IMR-90 (cell line): ENCODE data around the gene ADM2. TPM values are rescaled to one million over a fixed set of nuclear protein-coding genes. Genes with fewer than 3 reads are reported as not detected.

ENCODE experiments used
- ATAC-seq: fragments of 200-7000 bp; cut with Tn5 transposase; 2 replicates; pipeline ENCODE4 v1.9.1; 2020; ENCODE audit warnings: low read depth, mild to moderate bottlenecking, moderate library complexity
- BruUV-seq: library from RNA; stranded (reverse); fragments of 400-500 nt; replicated peaks from 2 replicates; lab custom pipeline; 2021; lab: Mats Ljungman, UMichigan
- CTCF ChIA-PET: fragments of 300-600 bp; formaldehyde crosslinking; extraction: SDS; loops from one replicate; lab custom pipeline; 2021; ENCODE audit warnings: antibody characterized with exemption; lab: Yijun Ruan, JAX
- POLR2A ChIA-PET: fragments of 300-600 bp; sonication (Branson Sonifier 250); formaldehyde crosslinking; loops from one replicate; lab custom pipeline; 2022; ENCODE audit warnings: antibody characterized with exemption; ENCODE audit not compliant: unreplicated experiment; lab: Charles Lee
- DNase-seq: peaks from one replicate; pipeline ENCODE4 v3.0.0; 2013
- H2AFZ ChIP-seq: replicated peaks from 2 replicates; pipeline ENCODE3; 2013; ENCODE audit warnings: low read length, mild to moderate bottlenecking; ENCODE audit not compliant: poor library complexity
- H2AK5ac ChIP-seq: 2 replicates; pipeline ENCODE4 v1.6.1; 2013; ENCODE audit warnings: low read depth, low read length, inconsistent platforms
- H2AK9ac ChIP-seq: replicated peaks from 2 replicates; pipeline ENCODE3; 2013; ENCODE audit warnings: mild to moderate bottlenecking, low read depth, low read length, moderate library complexity; ENCODE audit not compliant: poor library complexity
- H2BK120ac ChIP-seq: 2 replicates; pipeline ENCODE4 v1.6.1; 2013; ENCODE audit warnings: low read depth, low read length, inconsistent platforms
- H2BK15ac ChIP-seq: 3 replicates; pipeline ENCODE4 v1.6.1; 2013; ENCODE audit warnings: low read depth, low read length, inconsistent platforms
- H2BK20ac ChIP-seq: 2 replicates; pipeline ENCODE4 v1.6.1; 2013; ENCODE audit warnings: low read depth, mild to moderate bottlenecking, inconsistent platforms, low read length, moderate library complexity
- H2BK5ac ChIP-seq: 2 replicates; pipeline ENCODE4 v1.6.1; 2013; ENCODE audit warnings: mild to moderate bottlenecking, low read depth, low read length, inconsistent platforms; ENCODE audit not compliant: poor library complexity, severe bottlenecking
- H3K14ac ChIP-seq: replicated peaks from 2 replicates; pipeline ENCODE4 v1.6.1; 2013; ENCODE audit warnings: low read depth, low read length, inconsistent platforms
- H3K18ac ChIP-seq: 2 replicates; pipeline ENCODE4 v1.6.1; 2013; ENCODE audit warnings: low read depth, low read length, control low read depth
- H3K23ac ChIP-seq: 2 replicates; pipeline ENCODE4 v1.6.1; 2013; ENCODE audit warnings: low read depth, low read length, inconsistent platforms
- H3K27ac ChIP-seq: 2 replicates; pipeline ENCODE4 v1.5.1; 2013; ENCODE audit warnings: mild to moderate bottlenecking, control low read depth, low read length; ENCODE audit not compliant: insufficient read depth
- H3K27me3 ChIP-seq: 2 replicates; pipeline ENCODE4 v1.6.1; 2013; ENCODE audit warnings: low read length; ENCODE audit not compliant: control insufficient read depth, insufficient read depth
- H3K36me3 ChIP-seq: 2 replicates; pipeline ENCODE4 v1.6.1; 2013; ENCODE audit warnings: low read length, mixed read lengths; ENCODE audit not compliant: control insufficient read depth, insufficient read depth
- H3K4ac ChIP-seq: 2 replicates; pipeline ENCODE4 v1.6.1; 2013; ENCODE audit warnings: low read depth, low read length, inconsistent platforms
- H3K4me1 ChIP-seq: 2 replicates; pipeline ENCODE4 v1.6.1; 2013; ENCODE audit warnings: low read length, mixed read lengths; ENCODE audit not compliant: control insufficient read depth, insufficient read depth
- H3K4me2 ChIP-seq: 2 replicates; pipeline ENCODE4 v1.6.1; 2013; ENCODE audit warnings: low read depth, mild to moderate bottlenecking, control low read depth, low read length, moderate library complexity
- H3K4me3 ChIP-seq: 2 replicates; pipeline ENCODE4 v1.5.1; 2013; ENCODE audit warnings: low read depth, mild to moderate bottlenecking, control low read depth, low read length, moderate library complexity; ENCODE audit not compliant: insufficient read depth
- H3K56ac ChIP-seq: 2 replicates; pipeline ENCODE4 v1.6.1; 2013; ENCODE audit warnings: low read length, inconsistent platforms; ENCODE audit not compliant: insufficient read depth; ENCODE audit errors: extremely low read depth
- H3K79me1 ChIP-seq, 2 experiments: 2 replicates each; pipeline ENCODE4 v1.6.1; 2013; ENCODE audit warnings: low read length in 2 of 2, inconsistent platforms in 1 of 2, low read depth in 1 of 2
- H3K9ac ChIP-seq: 2 replicates; pipeline ENCODE4 v1.6.1; 2013; ENCODE audit warnings: low read depth, low read length, control low read depth
- H3K9me1 ChIP-seq: 2 replicates; pipeline ENCODE4 v1.6.1; 2013; ENCODE audit warnings: low read length, inconsistent platforms; ENCODE audit not compliant: insufficient read depth
- H3K9me3 ChIP-seq: 2 replicates; pipeline ENCODE4 v1.6.1; 2013; ENCODE audit warnings: low read length; ENCODE audit not compliant: control insufficient read depth, insufficient read depth
- H4K20me1 ChIP-seq: 2 replicates; pipeline ENCODE4 v1.6.1; 2013; ENCODE audit warnings: low read length, inconsistent platforms; ENCODE audit not compliant: insufficient read depth
- H4K5ac ChIP-seq: 2 replicates; pipeline ENCODE4 v1.6.1; 2013; ENCODE audit warnings: mild to moderate bottlenecking, low read depth, low read length, control low read depth
- H4K8ac ChIP-seq, 2 experiments: 2 replicates each; pipeline ENCODE4 v1.6.1; 2013; ENCODE audit warnings: low read depth in 2 of 2, low read length in 2 of 2, control low read depth in 1 of 2, inconsistent platforms in 1 of 2
- H4K91ac ChIP-seq: 2 replicates; pipeline ENCODE4 v1.6.1; 2013; ENCODE audit warnings: low read depth, low read length, inconsistent platforms; ENCODE audit not compliant: insufficient read depth
- BHLHE40 ChIP-seq: fragments of 150-350 bp; IDR thresholded peaks from 2 replicates; pipeline ENCODE4 v1.6.1; 2016; ENCODE audit warnings: mild to moderate bottlenecking, low read depth, low read length
- CHD1 ChIP-seq: IDR thresholded peaks from 2 replicates; pipeline ENCODE4 v1.6.1; 2012; ENCODE audit warnings: low read depth, low read length, improper control_type of control experiment
- MAZ ChIP-seq: IDR thresholded peaks from 2 replicates; pipeline ENCODE4 v1.6.1; 2012; ENCODE audit warnings: low read depth, mild to moderate bottlenecking, low read length, improper control_type of control experiment, moderate library complexity, borderline replicate concordance
- RAD21 ChIP-seq: IDR thresholded peaks from 2 replicates; pipeline ENCODE4 v1.6.1; 2012; ENCODE audit warnings: low read length, improper control_type of control experiment
- RCOR1 ChIP-seq: IDR thresholded peaks from 2 replicates; pipeline ENCODE4 v1.6.1; 2012; ENCODE audit warnings: mild to moderate bottlenecking, low read length, improper control_type of control experiment; ENCODE audit not compliant: insufficient replicate concordance
- WGBS, 2 experiments: methylation state at CpG; one replicate each; pipeline versions ENCODE4 v1.1.5 to v1.1.7; 2013; ENCODE audit warnings: missing lambda C conversion rate in 2 of 2; ENCODE audit not compliant: insufficient read length in 1 of 2; ENCODE audit errors: extremely low coverage in 2 of 2; 5-methylcytosine and 5-hydroxymethylcytosine counted together
- dilution Hi-C: fragments of 300-500 bp; cut with HindIII; formaldehyde crosslinking; loops from one replicate; pipeline ENCODE4 v1.14.3; 2018; ENCODE audit warnings: low sequenced_read_pairs; ENCODE audit not compliant: unreplicated experiment
- in situ Hi-C: fragments of 300-500 bp; cut with MboI; formaldehyde crosslinking; loops from 3 replicates; pipeline ENCODE4 v1.14.3; 2019; ENCODE audit warnings: low sequenced_read_pairs, inconsistent platforms, mixed read lengths
- intact Hi-C: fragments of 100-400 bp; cut with micrococcal nuclease; formaldehyde crosslinking; loops from 2 replicates; pipeline ENCODE4 v1.10.0; 2022
- polyA plus RNA-seq, 3 experiments: library from polyadenylated mRNA; depleted of rRNA; stranded (reverse); fragments of >200 nt; gene quantifications; 2 replicates each; pipeline ENCODE4 v1.2.3, GENCODE V29; 2012; ENCODE audit warnings: low replicate concordance in 1 of 3
- total RNA-seq: library from RNA; depleted of rRNA; stranded (reverse); fragments of >200 nt; gene quantifications from 2 replicates; pipeline ENCODE4 v1.2.3, GENCODE V29; 2012

ADM2 gene
- total and polyA plus RNA-seq, 2 of the 4 experiments (the other 2 are of a cell fraction): 0.18 to 2.3 TPM

DNA sequence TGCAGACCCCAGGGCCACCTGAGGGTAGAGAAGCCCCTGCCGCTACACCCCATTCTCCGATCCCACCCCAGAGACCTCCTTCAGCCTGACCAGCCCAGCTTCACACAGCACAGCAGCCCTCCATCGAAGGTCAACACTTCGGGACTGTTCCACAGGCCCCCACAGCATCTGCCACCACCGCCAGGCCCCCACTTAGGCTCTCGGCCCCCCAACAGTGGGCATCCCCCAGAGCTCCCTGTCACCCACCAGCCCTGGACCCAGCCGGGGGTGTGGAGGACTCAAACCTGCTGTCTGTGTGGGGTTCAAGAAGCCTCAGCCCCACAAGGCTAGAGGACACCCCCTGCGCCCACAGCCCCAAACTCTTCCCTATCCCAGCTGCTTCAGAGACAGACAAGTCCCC lies 12.7 kb upstream of the ADM2 start:
- Histone ChIP-seq H2BK5ac (no peak overlapping the region), H4K20me1 (peaks cover 60% of the 10 kb centered on the region), H3K4me2 (no peak overlapping the region), H4K8ac (no peak overlapping the region), H3K14ac (no peak overlapping the region), H3K18ac (no peak overlapping the region), H3K36me3 (peaks cover 44% of the 10 kb centered on the region), H2BK120ac (no peak overlapping the region), H4K91ac (no peak overlapping the region), H3K56ac (no peak overlapping the region), H3K4ac (no peak overlapping the region), H2AFZ (no peak overlapping the region), H3K9ac (no peak overlapping the region), H4K5ac (no peak overlapping the region), H3K27ac (no peak overlapping the region), H3K27me3 (no peaks in the 10 kb centered on the region), H2AK9ac (no peak overlapping the region), H3K23ac (no peak overlapping the region), H3K4me1 (peaks cover 21% of the 10 kb centered on the region), H2BK20ac (no peak overlapping the region), H2BK15ac (no peak overlapping the region), H3K79me1 (peaks cover 24 to 70% of the 10 kb centered on the region in 2 experiments; a peak in 3 of 4 replicates), H3K4me3 (no peak overlapping the region), H3K9me3 (no peaks in the 10 kb centered on the region), H3K9me1 (peaks cover 20% of the 10 kb centered on the region), H2AK5ac (no peak overlapping the region)
- CTCF ChIA-PET: no interaction called here
- in situ Hi-C loops (no loop called here), dilution Hi-C loops (no loop called here), intact Hi-C loops (no loop called here)
- TF ChIP-seq CHD1 (no peak), BHLHE40 (no peak), RCOR1 (no peak), MAZ (no peak), RAD21 (no peak)
- 55% methylated on average over 2 of the region's 8 CpGs; no CpG with 5 or more reads in 1 of the 2 experiments for WGBS, 2 experiments
- POLR2A ChIA-PET: interaction anchor here (0.5 kb wide), 1 partner anchor 11 kb away, joined by 15 read pairs; no protein-coding TSS in a partner anchor
- no peak for ATAC-seq
- BruUV-seq: no TSS peak
- DNase-seq: no peak
